T-cell (primary cell): ENCODE measurements around the gene DOC2A. TPM values are rescaled to one million over a fixed set of nuclear protein-coding genes. Genes with fewer than 3 reads are reported as not detected.
"Not testable (repeated sequence)": the region's sequence is repeated elsewhere in the genome, so short reads cannot be mapped to it uniquely, and the experiment has no call there.

Experiments used
- ATAC-seq, 4 experiments: fragments of 200-7000 bp in 3 of 4; fragments of 150-1000 bp in 1 of 4; cut with Tn5 transposase; replicated peaks in 1 of 4; 1 replicate in 3 of 4; 2 replicates in 1 of 4; pipeline ENCODE4 v1.10.0; 2021; ENCODE audit warnings: moderate library complexity in 3 of 4, mild to moderate bottlenecking in 2 of 4, moderate number of reproducible peaks in 1 of 4
- CTCF ChIA-PET, 2 donors: fragments of 300-600 bp; sonication (Branson Sonifier 250); formaldehyde crosslinking; loops; one replicate each; lab custom pipeline; 2022; ENCODE audit warnings: antibody characterized with exemption in 2 of 2; lab: Charles Lee
- POLR2A ChIA-PET, 2 donors: fragments of 300-600 bp; sonication (Branson Sonifier 250); formaldehyde crosslinking; loops; one replicate each; lab custom pipeline; 2022; ENCODE audit warnings: antibody characterized with exemption in 2 of 2; lab: Charles Lee
- DNase-seq, 35 experiments: peaks; one replicate each; pipeline versions ENCODE4 v3.0.0 to v3.0.0-alpha.2; 2013 to 2023
- H3K27ac ChIP-seq: one replicate; pipeline ENCODE4 v1.5.1; 2013; ENCODE audit warnings: low read length
- H3K27me3 ChIP-seq, 2 experiments: replicated peaks in 1 of 2; 1 replicate in 1 of 2; 2 replicates in 1 of 2; pipeline versions ENCODE4 v1.6.1 to v1.7.0; 2013; ENCODE audit warnings: low read length in 1 of 2, mixed read lengths in 1 of 2; ENCODE audit not compliant: control insufficient read depth in 2 of 2, insufficient read depth in 2 of 2; ENCODE audit errors: extremely low read depth in 1 of 2
- H3K36me3 ChIP-seq, 2 donors: 1 replicate in 1 of 2; 2 replicates in 1 of 2; pipeline versions ENCODE4 v1.6.1 to v1.7.0; 2013; ENCODE audit warnings: low read length in 1 of 2; ENCODE audit not compliant: control insufficient read depth in 2 of 2, insufficient read depth in 1 of 2; ENCODE audit errors: extremely low read depth in 1 of 2
- H3K4me1 ChIP-seq, 2 experiments: 1 replicate in 1 of 2; 2 replicates in 1 of 2; pipeline versions ENCODE4 v1.6.1 to v1.7.0; 2013; ENCODE audit warnings: low read length in 2 of 2, mixed read lengths in 1 of 2; ENCODE audit not compliant: insufficient read depth in 2 of 2, control insufficient read depth in 1 of 2; ENCODE audit errors: extremely low read depth in 1 of 2
- H3K4me3 ChIP-seq, 2 donors: 1 replicate in 1 of 2; 2 replicates in 1 of 2; pipeline versions ENCODE4 v1.5.1 to v1.7.0; 2013; ENCODE audit warnings: mild to moderate bottlenecking in 2 of 2, low read length in 1 of 2, moderate library complexity in 1 of 2; ENCODE audit not compliant: control insufficient read depth in 1 of 2; ENCODE audit errors: extremely low read depth in 1 of 2
- H3K9me3 ChIP-seq: 2 replicates; pipeline ENCODE4 v1.7.0; 2013
- H3K27ac Mint-ChIP-seq, 2 donors: one replicate each; pipeline ENCODE4 v1.8.0; 2020 to 2021; ENCODE audit warnings: mild to moderate bottlenecking in 2 of 2, mixed read lengths in 2 of 2
- H3K27me3 Mint-ChIP-seq, 2 donors: one replicate each; pipeline ENCODE4 v1.8.0; 2021 to 2022; ENCODE audit warnings: mixed read lengths in 2 of 2
- H3K36me3 Mint-ChIP-seq: one replicate; pipeline ENCODE4 v1.8.0; 2021; ENCODE audit warnings: mixed read lengths
- H3K4me1 Mint-ChIP-seq, 3 donors: one replicate each; pipeline ENCODE4 v1.8.0; 2020 to 2022; ENCODE audit warnings: mixed read lengths in 3 of 3, mild to moderate bottlenecking in 1 of 3
- H3K4me3 Mint-ChIP-seq, 3 donors: one replicate each; pipeline ENCODE4 v1.8.0; 2020 to 2022; ENCODE audit warnings: mild to moderate bottlenecking in 3 of 3, mixed read lengths in 3 of 3, moderate library complexity in 3 of 3
- H3K9me3 Mint-ChIP-seq, 3 donors: one replicate each; pipeline ENCODE4 v1.8.0; 2020 to 2022; ENCODE audit warnings: mixed read lengths in 3 of 3
- WGBS: methylation state at CpG from one replicate; pipeline ENCODE4 v1.1.5; 2013; ENCODE audit warnings: missing lambda C conversion rate; ENCODE audit not compliant: insufficient coverage; 5-methylcytosine and 5-hydroxymethylcytosine counted together
- total RNA-seq, 35 experiments: library from RNA in 6 of 35; stranded (reverse) in 6 of 35; fragments of 120-200 nt in 1 of 35; gene quantifications; one replicate each; pipeline versions ENCODE4 v1.2.1 to v1.2.4 and lab custom pipeline; 2013 to 2026

The DOC2A gene
- total RNA-seq, 5 donors from 2014 or later (not counting 1 experiment from before 2014, with no cell fraction given) = 0.15 to 0.38 (median 0.26) TPM; not detected in 1

- H3K4me3 Mint-ChIP-seq = peak overlapping the region in 1 of 3 donors; percentile 90
- CTCF ChIA-PET = interaction anchor here in 1 of 2 donors (1.1 kb wide), 1 partner anchor 12 kb away, joined by 4 read pairs; no protein-coding TSS in a partner anchor
Measured at GRCh38 chr16:29959821-29960220, 51.0 kb downstream of the DOC2A start.

GRCh38 chr16:29959293-29959692 is 51.5 kb downstream of the DOC2A start:
- H3K4me1 ChIP-seq = peaks cover 10 to 25% of the 10 kb centered on the region in 2 experiments
- peak in 1 of 35 experiments; percentile 31 for DNase-seq
- no CpG with 5 or more reads among the region's 9 CpGs for WGBS
- ChIA-PET CTCF (no interaction called here), POLR2A (interaction anchor here in 1 of 2 donors (0.6 kb wide), 1 partner anchor 28 kb away, joined by 3 read pairs; no protein-coding TSS in a partner anchor)
- H3K36me3 ChIP-seq = peaks cover 0 to 3% of the 10 kb centered on the region in 2 donors
- H3K36me3 Mint-ChIP-seq = no peaks in the 10 kb centered on the region
- H3K4me1 Mint-ChIP-seq = peaks cover 19 to 22% (median 22%) of the 10 kb centered on the region in 3 donors
- ATAC-seq = no peak
- H3K27ac ChIP-seq = no peak overlapping the region
- H3K9me3 Mint-ChIP-seq = no peaks in the 10 kb centered on the region
- H3K4me3 Mint-ChIP-seq = peak overlapping the region in 1 of 3 donors; percentile 57
- H3K27ac Mint-ChIP-seq = no peak overlapping the region
- H3K9me3 ChIP-seq = no peaks in the 10 kb centered on the region
- H3K4me3 ChIP-seq = no peak overlapping the region
- no peaks in the 10 kb centered on the region for H3K27me3 Mint-ChIP-seq
- peaks cover 0 to 3% of the 10 kb centered on the region in 2 experiments for H3K27me3 ChIP-seq

More at GRCh38 chr16:29959821-29960220, 51.0 kb downstream of the DOC2A start:
- WGBS = no CpG with 5 or more reads among the region's 4 CpGs
- H3K9me3 ChIP-seq, ATAC-seq, H3K27ac ChIP-seq, DNase-seq, H3K9me3 Mint-ChIP-seq, H3K36me3 Mint-ChIP-seq, H3K27me3 ChIP-seq, POLR2A ChIA-PET, H3K4me3 ChIP-seq, H3K36me3 ChIP-seq, H3K27me3 Mint-ChIP-seq: not testable (repeated sequence)
- Mint-ChIP-seq H3K27ac (peak overlapping the region in 1 of 2 donors; percentile 16), H3K4me1 (peaks cover 19 to 25% (median 24%) of the 10 kb centered on the region in 3 donors)
- peaks cover 10 to 25% of the 10 kb centered on the region in 2 experiments for H3K4me1 ChIP-seq

GRCh38 chr16:29958756-29959155 is 52.1 kb downstream of the DOC2A start:
- Mint-ChIP-seq H3K27ac (no peak overlapping the region), H3K4me1 (peaks cover 19 to 22% (median 22%) of the 10 kb centered on the region in 3 donors), H3K4me3 (no peak overlapping the region), H3K36me3 (no peaks in the 10 kb centered on the region), H3K27me3 (peaks cover 0 to 3% of the 10 kb centered on the region in 2 donors), H3K9me3 (no peaks in the 10 kb centered on the region)
- WGBS = 100% methylated on average over 3 of the region's 5 CpGs
- Histone ChIP-seq H3K27me3 (peaks cover 0 to 3% of the 10 kb centered on the region in 2 experiments), H3K4me3 (no peak overlapping the region), H3K27ac (no peak overlapping the region), H3K4me1 (peaks cover 10 to 25% of the 10 kb centered on the region in 2 experiments), H3K36me3 (peaks cover 0 to 3% of the 10 kb centered on the region in 2 donors), H3K9me3 (no peaks in the 10 kb centered on the region)
- ChIA-PET CTCF (no interaction called here), POLR2A (interaction anchor here in 1 of 2 donors (0.6 kb wide), 1 partner anchor 28 kb away, joined by 3 read pairs; no protein-coding TSS in a partner anchor)
- ATAC-seq (no peak), DNase-seq (no peak)

Other genes with a start within 250 kb of the DOC2A start
- gene ZG16, start 232.8 kb downstream of the DOC2A start, total RNA-seq = under 1 TPM in 2 of 5 donors, not detected in 3; 0.09 to 0.15 TPM
- gene KIF22, start 220.3 kb downstream of the DOC2A start, total RNA-seq = 10 to 100 TPM; 84.1 to 95.2 (median 84.9) TPM
- gene MAZ, start 204.5 kb downstream of the DOC2A start, total RNA-seq = 100 to 1,000 TPM; 240 to 326 (median 305) TPM
- gene PRRT2, start 198.8 kb downstream of the DOC2A start, total RNA-seq = 1 to 10 TPM; 2.4 to 7.9 (median 4.4) TPM
- gene PAGR1, start 194.9 kb downstream of the DOC2A start, total RNA-seq = 10 to 100 TPM; 16.0 to 47.2 (median 40.6) TPM
- 100 to 1,000 TPM; 140 to 173 (median 158) TPM for gene MVP, start 190.6 kb downstream of the DOC2A start, total RNA-seq
- 10 to 100 TPM; 37.1 to 87.0 (median 79.7) TPM for gene CDIPT, start 147.8 kb downstream of the DOC2A start, total RNA-seq
- gene SEZ6L2, start 111.5 kb downstream of the DOC2A start, total RNA-seq = under 1 TPM in 3 of 5 donors, not detected in 2; 0.16 to 0.82 (median 0.47) TPM
- not detected for gene ASPHD1, start 110.5 kb downstream of the DOC2A start, total RNA-seq
- gene KCTD13, start 84.8 kb downstream of the DOC2A start, total RNA-seq = 10 to 100 TPM; 48.4 to 87.3 (median 79.1) TPM
- 10 to 100 TPM; 66.7 to 93.9 (median 80.4) TPM for gene TMEM219, start 48.9 kb downstream of the DOC2A start, total RNA-seq
- gene TAOK2, start 37.2 kb downstream of the DOC2A start, total RNA-seq = 10 to 100 TPM; 26.1 to 58.3 (median 55.9) TPM
- gene HIRIP3, start 15.4 kb downstream of the DOC2A start, total RNA-seq = 10 to 100 TPM; 15.0 to 22.8 (median 20.3) TPM
- 100 to 1,000 TPM in 3 of 5 donors, 10 to 100 TPM in 2; 84.8 to 152 (median 128) TPM for gene INO80E, start 14.8 kb downstream of the DOC2A start, total RNA-seq
- gene C16orf92, start 12.2 kb upstream of the DOC2A start, total RNA-seq = not detected
- gene TLCD3B, start 20.2 kb upstream of the DOC2A start, total RNA-seq = under 1 TPM in 3 of 5 donors, not detected in 2; 0.25 to 0.32 (median 0.25) TPM
- gene ALDOA, start 54.7 kb upstream of the DOC2A start, total RNA-seq = 100 to 1,000 TPM; 367 to 715 (median 567) TPM
- 100 to 1,000 TPM in 2 of 5 donors, 10 to 100 TPM in 3; 71.2 to 110 (median 97.9) TPM for gene PPP4C, start 65.0 kb upstream of the DOC2A start, total RNA-seq
- 1 to 10 TPM; 1.4 to 2.0 (median 1.5) TPM for gene TBX6, start 80.9 kb upstream of the DOC2A start, total RNA-seq
- 100 to 1,000 TPM; 105 to 277 (median 226) TPM for gene YPEL3, start 85.2 kb upstream of the DOC2A start, total RNA-seq
- gene GDPD3, start 102.5 kb upstream of the DOC2A start, total RNA-seq = 10 to 100 TPM; 11.1 to 27.2 (median 22.1) TPM
- gene MAPK3, start 112.2 kb upstream of the DOC2A start, total RNA-seq = 10 to 100 TPM; 55.5 to 76.0 (median 63.2) TPM
- gene CORO1A, start 172.6 kb upstream of the DOC2A start, total RNA-seq = 1,000 to 10,000 TPM in 2 of 5 donors, 100 to 1,000 TPM in 3; 708 to 1,286 (median 987) TPM
- gene BOLA2B, start 182.6 kb upstream of the DOC2A start, total RNA-seq = 100 to 1,000 TPM in 3 of 5 donors, 10 to 100 TPM in 2; 47.0 to 115 (median 100) TPM
- 100 to 1,000 TPM in 2 of 5 donors, 10 to 100 TPM in 3; 31.6 to 114 (median 86.4) TPM for gene SLX1A, start 182.8 kb upstream of the DOC2A start, total RNA-seq
- 10 to 100 TPM; 25.8 to 42.6 (median 30.8) TPM for gene SULT1A3, start 188.2 kb upstream of the DOC2A start, total RNA-seq
- gene NPIPB13, start 237.5 kb upstream of the DOC2A start, total RNA-seq = 10 to 100 TPM; 15.7 to 43.6 (median 29.2) TPM